Activated effector memory CD4-positive, alpha-beta T cell treated with Interleukin-2 at 50 U/mL for 16 hours (primary cell): Measurements from ENCODE around the gene ARNT2.

Experiments
- DNase-seq: peaks from one replicate; pipeline ENCODE4 v3.0.0-alpha.2; 2020

The ARNT2 gene

DNA sequence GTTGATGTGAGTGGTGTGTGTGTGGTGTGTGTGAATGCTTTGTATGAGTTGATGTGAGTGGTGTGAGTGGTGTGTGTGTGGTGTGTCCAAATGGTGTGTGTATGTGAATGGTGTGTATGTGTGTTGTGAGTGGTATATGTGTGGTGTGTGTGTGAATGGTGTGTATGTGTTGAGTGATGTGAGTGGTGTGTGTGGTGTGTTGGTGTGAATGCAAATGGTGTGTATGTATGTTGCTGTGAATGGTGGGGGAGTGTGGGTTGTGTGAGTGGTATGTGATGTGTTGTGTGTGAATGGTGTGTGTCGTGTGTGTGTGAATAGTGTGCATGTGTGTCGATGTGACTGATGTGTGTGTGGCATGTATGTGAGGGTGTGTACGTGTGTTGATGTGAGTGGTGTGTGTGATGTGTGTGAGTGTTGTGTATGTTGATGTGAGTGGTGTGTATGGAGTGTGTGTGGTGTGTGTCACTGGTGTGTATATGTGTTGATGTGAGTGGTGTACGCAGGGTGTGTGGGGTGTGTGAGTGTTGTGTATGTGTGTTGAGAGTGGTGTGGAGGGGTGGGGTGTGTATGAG lies 40.6 kb downstream of the ARNT2 start:
- no peak for DNase-seq

DNA sequence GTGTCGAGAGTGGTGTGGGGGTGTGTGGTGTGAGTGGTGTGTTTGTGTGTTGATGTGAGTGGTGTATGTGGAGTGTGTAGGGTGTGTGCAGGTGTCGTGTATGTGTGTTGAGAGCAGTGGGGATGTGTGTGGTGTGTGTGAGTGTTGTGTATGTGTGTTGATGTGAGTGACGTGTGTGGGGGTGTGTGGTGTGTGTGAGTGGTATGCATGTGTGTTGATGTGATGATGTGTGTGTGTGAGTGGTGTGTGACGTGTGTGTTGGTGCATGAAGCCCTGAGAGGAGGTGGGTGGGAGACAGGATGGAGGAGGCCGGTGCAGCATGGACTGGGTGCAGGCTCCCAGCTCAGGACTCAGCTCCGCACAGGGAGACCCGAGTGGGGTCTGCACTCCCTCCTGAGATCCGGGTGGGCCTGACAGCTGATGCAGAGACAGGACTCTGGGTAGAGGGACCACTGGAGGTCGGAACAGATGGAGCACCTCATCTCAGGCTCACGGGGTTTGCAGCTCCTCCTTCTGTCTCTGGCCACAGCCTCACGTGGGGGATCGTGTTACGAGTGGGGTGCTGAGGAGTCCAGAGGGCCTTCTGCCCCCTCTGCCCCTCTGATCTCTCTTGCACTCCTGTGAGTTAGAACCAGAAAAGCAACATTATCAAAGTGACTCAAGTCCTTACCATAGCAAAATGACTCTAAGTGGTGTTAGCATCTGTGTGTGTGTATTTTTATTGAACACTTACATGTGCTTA lies 41.3 kb downstream of the ARNT2 start:
- no peak for DNase-seq

DNA sequence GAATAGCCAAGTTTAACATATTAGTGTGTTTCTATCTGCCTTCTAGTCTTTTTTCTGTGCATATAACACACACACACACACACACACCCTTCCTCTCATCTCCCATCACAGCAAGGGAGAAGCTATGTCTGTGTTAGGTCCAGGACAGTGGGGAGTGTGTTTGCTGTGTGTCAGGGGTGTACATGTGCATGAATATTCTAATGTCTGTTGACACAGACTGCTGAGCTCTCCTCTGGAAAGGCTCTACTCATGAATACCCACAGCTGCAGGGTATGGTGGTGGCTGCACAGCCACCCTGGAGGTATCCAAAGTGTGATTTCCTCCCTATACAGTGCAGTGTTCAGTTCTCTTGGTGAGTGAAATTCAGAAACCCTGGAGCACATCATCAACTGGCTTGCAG lies 42.9 kb downstream of the ARNT2 start:
- no peak for DNase-seq

DNA sequence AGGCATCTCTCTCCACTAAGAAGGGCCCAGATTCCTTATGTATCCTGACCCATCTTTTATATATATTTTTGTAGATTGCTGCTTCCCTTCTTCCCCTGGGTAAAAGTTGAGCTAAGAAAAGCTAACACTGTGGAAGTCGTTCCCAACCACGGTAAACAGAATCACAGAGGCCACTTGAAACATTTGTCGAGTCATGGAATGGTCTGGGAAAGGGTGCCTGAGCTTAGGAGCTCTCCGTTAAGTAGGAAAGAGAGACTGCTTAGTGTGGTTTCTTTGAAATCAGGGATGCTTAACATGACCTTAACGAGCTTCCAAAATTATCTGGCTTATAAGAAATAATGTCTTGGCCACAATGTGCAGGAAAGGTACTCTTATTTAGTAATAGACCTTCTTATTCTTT lies 45.6 kb downstream of the ARNT2 start:
- no peak for DNase-seq

DNA sequence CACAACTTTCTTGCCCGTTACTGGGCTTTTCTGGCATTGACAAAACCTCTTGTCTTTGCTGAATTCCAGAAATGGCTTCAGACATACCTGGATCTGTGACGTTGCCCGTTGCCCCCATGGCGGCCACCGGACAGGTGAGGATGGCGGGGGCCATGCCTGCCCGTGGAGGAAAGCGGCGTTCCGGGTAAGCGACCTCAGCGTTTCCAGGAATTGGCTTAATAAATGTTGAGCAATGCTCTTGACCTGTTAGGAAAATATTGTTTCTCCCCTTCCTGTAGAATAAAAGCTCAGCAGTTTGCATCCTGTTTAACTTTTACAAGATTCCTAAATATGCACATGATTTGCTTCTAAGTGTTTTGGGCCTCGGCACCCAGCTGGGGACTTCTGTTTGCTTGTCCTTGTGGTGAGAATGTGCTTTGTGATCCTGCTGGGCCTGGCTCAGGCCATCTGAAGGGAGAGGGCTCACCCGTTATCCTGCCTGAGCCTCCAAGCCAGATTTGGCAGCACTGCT lies 46.7 kb downstream of the ARNT2 start:
- DNase-seq, result no peak

DNA sequence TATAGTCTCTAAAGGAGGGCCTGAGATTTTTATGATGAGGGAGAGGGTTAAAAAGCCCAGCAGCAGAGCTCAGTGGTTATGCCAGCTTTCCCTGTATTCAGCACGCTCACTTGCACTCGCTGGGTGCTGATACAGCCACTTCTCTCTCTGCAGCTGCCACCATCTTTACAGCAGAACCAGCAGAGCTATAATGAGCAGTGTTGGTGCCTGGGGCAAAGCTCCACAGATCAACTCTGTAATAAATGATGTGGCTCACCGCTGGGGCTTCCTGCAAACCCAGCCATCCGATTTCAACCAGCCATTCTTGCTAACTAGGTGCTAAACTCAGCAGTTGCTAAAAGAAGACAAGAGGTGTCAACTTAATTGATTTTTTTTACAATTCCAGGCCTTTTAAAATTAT lies 48.0 kb downstream of the ARNT2 start:
- no peak for DNase-seq

DNA sequence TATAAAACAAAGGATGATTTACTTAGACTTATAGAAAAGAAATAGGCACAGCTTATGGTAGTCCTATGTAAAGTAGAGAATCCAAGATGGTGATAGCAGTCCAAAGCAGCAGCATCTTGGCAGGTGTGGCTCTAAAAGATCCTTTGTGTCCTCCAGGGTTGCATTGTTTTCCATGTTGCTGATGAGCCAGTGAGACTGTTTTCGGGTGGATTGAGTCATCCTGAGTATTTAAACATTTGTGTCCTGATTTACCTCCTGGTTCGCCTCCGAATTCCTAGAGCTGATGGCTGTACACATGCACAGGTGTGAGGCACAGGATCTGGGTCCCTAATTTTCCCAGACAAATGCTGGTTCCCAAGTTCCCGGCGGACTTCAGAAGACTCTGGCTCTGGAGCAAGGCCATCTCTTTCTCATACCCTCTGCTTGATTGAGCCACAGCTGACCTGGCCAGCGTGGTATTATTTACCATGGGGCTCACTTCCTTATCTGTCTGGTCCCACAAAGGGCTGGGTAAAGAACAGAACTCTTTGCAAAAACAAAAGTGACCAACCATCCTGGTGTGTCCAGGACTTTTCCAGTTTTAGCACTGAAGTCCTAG lies 51.0 kb downstream of the ARNT2 start:
- DNase-seq, result no peak

DNA sequence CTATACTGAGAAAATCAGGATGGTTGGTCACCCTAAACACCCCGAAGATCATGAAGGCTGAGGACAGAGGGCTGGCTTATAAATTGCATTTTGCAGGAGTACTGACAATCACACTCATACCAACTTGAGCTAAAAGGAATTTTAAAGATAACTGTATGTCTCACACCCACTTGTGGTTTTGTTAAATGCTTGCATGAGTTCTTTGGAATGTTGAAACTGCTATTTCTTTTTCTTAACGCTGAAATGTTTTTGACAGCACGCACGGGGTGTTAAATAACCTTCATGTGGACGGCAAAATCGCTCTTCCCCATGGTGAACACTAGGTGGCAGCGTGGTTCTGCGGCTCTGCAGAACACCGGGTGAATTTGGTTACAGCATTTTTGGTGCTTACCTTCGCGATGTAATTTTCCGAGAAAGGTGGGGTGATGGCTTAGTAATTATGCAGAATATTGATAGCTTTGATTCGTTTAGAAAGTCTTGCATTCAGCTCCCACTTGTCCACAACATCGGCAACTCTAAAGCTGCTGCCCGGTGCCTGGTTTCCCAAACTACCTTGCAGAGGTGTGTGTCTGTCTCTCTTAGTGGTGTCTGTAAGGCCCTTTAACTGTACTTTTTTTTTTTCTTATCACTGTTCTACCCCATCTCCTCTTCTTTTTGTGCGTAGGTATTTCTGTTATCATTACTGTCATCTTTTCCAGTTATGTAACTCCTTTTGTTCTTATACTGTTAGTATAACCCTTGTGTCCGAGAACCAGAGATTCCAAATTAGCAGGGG lies 51.7 kb downstream of the ARNT2 start:
- peak; percentile 14 for DNase-seq

DNA sequence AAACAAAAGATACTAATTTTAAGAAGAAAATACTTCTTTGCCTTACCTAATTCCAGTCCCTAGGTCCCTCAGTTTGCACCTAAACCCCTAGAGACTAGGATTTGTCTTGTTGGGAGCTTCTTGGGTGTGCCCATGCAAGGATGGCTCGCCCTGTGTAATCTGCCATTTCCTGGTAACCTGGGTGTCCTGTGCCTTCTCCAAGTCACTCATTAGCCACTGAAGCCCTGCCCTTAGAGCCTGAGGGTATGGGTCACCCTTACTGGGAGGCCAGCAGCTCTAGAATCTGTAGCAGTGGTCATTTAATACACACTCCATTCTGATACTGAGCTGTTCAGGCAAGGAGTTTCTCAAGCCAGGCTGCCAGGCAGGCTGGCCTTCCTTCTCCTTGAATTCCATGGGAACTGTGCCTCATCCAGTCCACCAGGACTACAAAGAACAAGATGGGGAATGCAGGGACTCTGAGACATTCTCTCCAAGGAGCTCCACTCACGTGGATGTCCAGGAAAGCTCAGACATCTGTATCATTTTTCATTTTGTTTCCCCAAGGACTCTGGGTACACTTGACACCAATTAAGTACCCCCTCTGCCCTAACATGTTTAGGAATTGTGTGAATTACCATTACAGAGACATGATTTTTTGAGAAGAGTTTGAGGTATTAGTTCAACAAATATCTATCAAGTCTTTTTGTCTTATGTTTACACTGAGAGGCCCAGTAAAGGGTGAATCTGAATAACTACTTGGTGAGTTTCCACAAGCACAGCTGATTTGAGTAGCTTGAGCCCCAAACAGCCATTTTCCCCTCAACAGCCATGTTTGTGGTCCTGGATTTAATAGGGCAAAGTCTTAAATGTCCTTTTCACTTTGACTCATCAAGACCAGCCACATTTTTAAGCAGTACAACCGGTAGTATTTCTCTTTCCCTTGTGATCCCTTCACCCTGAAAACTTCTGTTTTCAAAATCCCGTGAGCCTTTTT lies 52.6 kb downstream of the ARNT2 start:
- DNase-seq, result no peak

DNA sequence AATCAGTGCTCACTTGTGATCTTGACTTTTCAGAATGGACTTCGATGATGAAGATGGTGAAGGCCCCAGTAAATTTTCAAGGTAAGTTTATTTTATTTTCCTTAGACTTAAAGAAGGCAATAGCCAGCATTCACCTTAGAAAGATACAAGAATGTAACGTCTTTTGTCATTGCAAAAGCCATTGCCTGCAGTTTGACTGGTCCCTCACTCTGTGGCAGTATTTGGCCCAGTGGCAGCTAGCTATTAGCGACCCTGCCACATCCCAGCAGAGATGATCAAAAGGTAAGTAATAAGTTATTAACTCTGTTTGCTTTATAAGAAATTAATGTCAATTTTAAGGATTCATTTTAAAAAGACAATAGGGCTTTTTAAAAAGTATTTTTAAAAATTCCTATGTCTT lies 53.7 kb downstream of the ARNT2 start:
- DNase-seq, result no peak

DNA sequence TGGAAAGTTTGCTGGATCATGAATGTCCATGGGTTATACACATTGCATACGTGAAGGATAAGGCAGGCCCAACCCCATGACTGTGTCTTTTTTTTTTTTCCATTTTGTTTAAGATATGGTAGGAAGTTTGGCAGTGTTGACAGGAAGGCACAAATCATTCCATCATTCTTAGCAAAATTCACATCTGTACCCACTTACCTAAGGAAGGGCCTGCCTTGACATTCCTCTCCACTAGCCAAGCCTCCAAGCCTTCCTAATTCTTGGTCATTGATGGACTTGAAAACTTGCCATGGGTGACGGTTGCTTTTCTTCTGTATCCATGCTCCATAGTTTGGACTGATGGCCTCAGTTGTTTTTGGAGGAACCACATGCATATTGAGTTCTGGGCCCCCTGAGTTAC lies 54.4 kb downstream of the ARNT2 start:
- DNase-seq, result no peak

DNA sequence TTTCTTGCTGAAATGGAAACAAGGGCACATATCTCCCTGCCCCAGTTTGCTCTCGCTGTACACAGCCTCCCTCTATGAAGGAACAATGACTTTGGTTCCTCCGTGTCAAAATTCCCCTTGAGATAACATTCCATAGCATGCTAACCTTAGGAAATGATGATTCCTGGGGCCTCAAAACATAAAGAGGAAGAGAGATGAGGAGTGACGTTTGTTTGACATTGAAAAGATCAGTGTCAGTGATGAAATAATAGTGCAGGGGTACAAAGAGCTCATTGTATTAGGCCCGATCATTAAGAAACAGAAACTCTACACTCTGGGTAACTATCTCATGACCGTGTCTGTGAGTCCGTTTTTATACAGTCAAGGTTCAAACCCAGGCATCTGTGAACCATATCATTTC lies 55.2 kb downstream of the ARNT2 start:
- no peak for DNase-seq

DNA sequence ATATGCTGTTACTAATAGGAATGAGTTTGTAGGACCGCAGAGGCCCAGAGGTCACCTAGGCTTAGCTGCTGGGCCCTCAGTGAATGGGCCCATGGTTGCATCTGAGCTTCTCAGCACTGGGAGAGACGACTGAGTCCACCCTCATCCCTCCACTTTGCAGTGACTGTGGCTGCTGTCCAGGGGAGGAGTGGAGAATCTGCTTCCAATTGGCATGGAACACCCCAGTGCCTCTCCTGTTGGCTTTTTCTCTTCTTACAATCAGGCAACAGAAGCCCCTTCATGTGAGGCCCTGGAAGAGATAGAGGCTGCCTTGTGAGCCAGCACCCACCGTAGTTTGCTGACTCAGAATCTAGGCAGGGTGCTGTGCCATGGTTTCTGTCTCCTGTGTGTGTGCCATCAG lies 55.6 kb downstream of the ARNT2 start:
- DNase-seq, result no peak

DNA sequence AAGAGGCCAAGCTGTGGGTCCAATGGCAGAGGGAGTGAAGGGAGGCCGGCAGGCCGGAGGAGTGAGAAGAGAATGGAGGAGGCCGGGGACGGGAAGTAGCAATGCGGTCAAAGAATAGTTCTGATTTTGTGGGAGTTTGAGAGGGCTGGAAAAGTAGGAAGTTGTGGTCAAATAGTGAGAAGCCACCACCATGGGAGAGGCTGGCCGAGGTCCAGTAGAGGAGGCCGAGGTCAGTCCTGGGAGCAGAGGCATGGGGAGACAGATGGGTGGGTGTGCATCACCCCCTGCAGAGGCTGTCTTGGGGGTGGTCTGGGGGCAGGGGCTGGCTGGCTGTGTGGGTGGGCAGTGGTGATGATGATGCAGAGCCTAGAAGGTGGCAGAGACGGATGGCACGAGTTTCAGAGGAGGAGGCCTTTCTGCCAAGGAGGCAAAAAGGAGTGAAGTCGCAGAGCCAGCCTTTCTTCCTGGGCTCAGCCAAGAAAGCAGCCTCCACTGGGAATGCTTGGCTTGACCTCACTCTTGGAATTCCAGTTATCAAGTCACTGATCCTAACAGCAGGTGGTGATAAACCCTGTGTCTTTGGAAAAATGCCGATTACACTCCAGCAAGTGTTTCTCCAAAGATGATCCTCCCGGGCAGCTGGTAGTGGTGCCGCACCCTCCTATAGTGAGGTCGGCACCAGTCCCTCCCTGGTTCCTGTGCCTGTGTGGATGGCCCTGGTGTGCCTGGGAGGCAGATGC lies 57.3 kb downstream of the ARNT2 start:
- no peak for DNase-seq

DNA sequence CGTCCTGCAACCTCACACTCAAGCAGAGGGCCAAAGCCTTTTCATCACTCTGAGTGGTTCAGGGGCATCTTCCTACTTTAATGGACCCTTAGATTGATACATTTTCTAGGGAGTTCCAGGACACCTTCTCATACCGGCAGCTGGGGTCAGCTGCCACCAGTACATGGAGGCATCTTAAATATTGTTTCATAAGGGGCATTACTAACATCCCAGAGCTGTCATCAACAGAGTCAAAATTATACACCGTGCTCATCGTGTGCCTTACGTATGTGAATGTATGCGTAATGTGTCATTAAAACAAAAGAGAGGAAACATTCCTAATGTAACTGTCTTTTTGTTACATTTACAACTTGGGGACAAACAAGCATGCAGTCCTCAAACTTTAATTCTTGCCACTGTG lies 57.9 kb downstream of the ARNT2 start:
- no peak for DNase-seq

DNA sequence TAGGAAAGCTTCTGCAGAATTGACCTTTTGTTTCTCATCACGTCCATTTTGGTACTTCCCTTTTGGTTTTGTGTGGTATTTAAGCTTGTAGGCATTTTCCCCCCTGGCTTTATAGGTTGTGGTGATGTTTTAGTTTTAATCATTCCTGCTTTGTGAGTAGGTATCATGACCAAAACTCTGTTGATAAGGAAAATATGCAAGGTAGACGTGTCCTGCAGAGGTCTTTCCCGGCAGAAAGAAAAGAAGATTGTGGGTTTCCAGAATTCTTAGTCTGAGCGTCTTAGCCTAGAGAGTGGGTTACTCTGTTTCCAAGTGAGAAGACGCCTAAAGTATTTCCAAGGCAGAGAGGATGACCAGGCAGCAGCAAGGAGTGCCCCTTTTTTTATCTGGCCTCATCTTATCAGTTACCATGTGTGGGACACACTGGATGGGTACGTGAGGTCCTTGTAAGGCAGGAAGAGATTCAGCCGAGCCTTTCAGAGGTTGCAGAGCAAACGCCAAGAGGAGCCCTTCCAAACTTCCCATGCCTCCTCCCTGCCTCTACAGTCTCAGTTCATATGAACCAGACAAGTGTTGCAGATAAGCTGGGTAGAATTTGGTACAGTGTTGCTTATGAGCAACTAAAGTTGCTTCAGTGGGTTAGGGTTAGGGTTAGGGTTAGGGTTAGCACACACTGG lies 58.8 kb downstream of the ARNT2 start:
- DNase-seq, result no peak

DNA sequence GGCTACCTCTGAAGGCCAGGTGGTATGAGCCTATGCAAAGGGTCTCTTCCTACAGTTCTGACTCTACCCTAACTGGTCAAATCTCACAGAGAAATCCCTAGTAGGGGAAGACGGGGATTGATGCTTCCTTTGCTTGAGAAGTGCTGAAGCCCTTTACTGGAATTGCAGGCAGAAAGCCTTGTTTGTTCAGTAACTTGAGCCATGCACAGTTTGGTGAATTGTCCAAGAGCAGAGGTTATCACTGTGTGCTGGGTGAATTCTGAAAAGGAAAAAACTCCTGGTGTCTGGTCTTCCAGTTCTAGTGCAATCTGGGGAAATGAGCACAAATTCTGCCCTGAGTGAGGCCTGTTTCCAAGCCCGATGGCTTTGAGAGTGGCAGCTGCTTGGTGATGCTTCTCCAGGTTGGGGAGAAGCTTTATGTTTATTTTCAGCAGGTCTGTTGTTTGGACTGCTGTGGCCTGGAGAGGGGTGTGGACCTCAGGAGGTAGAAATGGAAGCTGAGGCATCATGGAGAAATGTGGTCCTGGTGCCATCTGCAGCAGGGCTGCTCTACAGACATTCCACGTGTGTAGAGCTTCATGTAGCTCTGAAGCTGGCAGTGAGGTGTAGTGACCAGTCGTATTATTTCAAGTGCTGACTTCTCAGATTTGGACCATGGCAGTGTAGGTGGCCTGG lies 60.9 kb downstream of the ARNT2 start:
- no peak for DNase-seq

DNA sequence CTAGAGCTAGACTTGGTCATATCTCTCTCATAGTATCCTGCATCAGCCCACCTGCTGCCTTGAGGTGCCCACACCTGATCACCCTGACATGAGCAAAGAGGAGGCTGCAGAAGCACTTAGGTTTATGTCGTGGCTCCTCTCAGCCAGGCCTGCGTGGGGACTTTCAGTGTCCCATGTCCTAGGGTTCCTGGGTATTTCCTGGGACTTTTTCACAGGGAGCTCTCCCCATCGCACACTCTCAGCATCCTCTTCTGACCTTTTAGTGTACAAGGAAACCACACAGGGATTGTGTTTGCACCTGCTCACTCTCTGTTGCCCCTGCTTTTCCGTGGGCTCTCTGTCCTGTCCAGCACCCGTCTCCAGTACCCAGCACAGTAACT lies 61.4 kb downstream of the ARNT2 start:
- DNase-seq, result no peak

DNA sequence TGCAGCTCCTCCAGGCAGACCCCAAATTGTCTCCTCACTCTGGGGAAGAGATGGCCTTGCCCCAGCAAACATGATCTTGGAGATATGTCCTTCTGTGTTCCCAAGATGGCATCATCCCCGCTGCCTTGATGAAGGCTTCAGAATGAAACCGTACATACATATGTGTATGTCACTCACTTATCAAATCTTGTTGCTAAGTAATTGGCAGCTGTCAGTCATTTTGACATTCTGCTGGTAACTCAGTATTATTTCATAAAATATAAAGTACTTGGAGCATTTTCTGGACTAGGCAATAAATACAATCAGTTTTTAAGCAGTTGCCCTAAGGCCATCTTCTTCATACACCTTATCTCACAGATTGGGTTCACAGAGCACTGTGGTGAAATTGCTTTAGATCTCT lies 62.4 kb downstream of the ARNT2 start:
- no peak for DNase-seq

DNA sequence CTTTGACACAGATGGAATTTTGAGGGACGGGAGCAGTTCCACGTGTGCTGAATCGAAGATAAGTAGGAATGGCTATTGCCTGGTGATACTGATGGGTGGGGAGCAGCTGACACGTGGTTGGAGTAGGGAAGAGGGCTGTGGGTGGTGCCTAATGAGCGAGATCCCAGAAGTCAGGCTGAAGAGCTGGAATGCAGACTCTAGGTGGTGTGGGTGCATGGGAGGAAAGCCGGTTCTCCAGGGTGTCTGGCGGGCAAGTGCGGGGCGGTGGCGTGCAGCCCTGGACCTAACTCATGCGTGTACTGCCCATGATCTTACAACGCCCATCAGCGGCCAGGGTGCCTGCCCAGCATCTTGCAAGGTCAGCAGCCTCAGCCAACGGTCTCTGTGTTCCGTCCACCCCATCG lies 63.1 kb downstream of the ARNT2 start:
- DNase-seq, result no peak

DNA sequence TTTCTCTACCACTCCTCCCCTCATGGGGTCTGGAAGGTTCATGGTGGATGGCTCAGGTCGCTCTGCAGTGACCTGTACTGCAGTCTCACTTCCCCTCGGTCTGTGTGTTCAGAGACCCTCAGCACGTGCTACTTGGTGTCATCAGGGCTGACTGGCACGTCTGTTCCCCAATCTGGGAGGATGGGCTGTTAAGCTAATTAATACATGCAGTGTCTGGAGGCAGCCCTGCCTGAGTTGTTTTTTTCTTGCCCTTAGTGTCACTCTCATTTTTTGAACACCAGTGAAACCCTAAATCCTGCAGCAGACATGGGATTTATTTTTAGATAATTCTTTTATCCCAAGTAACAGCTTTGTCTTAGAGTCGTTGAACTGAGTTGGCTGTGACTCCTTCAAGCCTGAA lies 64.6 kb downstream of the ARNT2 start:
- DNase-seq, result no peak
